Cardiac septum (tissue), 1 donor: ENCODE data around the gene CEACAM19. TPM values are rescaled to one million over a fixed set of nuclear protein-coding genes. Genes with fewer than 3 reads are reported as not detected.
"Not testable (repeated sequence)": the region's sequence is repeated elsewhere in the genome, so short reads cannot be mapped to it uniquely, and the experiment has no call there.

Experiments used
- DNase-seq: peaks from one replicate; pipeline ENCODE4 v3.0.0-alpha.2; 2020; ENCODE audit warnings: low spot score
- intact Hi-C: fragments of 100-400 bp; cut with DNase I; formaldehyde crosslinking; loops from one replicate; pipeline ENCODE4 v1.14.0; 2022
- total RNA-seq: library from RNA; stranded (reverse); fragmentation: NEBNext Ultra II Directional; extraction: Animal tissue kit (Norgen Biotek cat#: 25700); gene quantifications from one replicate; pipeline ENCODE4 v1.2.1, GENCODE V29; 2021
- donor health status: DM: no; HTN: no; CAD: no.

The CEACAM19 gene
- total RNA-seq, 1 donor from 2014 or later, result 7.6 TPM

DNA sequence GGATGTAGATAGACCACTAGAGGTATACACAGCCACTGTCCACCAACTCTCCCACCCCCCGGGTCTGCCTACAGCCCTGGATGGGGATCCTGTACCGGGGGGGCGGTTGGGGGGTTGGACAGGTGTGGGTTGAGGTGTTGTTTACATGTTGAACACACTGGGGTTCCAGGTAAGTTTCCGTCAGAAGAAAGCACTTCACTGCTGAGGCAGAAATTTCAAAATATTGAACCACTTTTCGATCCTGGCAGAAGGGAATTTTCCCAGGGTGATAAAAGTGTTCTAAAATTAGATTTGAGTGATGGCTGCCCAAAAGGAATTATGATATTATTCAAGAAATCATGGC, 21.1 kb downstream of the CEACAM19 start:
- DNase-seq, result no peak
- intact Hi-C loops, result no loop called here

DNA sequence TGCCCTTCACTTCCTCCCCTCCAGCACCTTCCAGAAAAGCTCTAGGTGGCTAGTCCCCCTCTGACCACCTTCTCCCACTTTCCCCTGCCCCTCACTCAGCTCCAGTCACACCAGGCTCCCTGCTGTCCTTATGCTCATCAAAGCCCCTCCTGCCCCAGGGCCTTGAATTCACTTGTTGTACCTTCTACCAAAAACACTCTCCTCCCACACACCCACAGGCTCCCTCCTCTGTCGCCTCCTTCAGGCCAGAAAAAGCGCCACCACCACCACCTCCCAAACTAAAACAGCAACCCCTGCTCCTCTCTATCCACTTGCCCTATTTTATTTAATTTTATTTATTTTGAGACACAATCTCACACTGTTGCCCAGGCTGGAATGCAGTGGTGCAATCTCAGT, 22.9 kb downstream of the CEACAM19 start:
- no peak for DNase-seq
- intact Hi-C loops, result no loop called here

DNA sequence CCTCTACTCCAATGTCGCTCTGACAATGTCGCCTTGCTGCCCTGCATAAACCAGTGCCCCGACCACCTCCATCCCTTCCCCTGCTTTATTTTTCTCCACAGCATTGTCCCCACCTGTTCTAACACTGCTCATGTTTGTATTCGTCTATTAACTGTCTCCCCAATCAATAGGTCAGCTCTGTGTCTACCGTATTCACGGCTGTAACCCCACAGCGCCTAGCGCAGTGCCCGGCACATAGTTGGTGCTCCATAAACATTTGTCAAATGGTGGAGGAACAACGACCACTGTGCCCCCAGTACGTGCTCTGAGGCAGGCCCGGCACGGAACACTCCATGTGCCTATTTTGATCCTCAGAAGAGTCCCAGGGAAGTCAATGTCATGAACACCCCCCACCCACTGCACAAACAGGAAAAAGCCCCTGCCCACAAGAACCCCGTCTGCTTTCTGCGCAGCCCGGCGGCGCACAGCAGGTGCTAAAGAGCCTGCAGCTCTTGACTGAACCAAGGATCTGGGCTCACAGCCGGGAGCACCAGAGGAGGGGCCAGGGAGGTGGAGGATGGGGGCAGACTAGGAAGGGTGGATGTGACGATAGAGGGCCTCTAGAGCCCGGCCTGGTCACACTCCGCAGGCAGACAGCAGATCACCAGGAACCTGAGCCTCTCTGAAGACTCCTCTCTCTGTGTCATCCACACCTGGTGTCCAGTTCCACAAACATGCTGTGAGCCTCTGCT, 25.8 kb downstream of the CEACAM19 start:
- DNase-seq, result no peak
- intact Hi-C loops, result no loop called here

DNA sequence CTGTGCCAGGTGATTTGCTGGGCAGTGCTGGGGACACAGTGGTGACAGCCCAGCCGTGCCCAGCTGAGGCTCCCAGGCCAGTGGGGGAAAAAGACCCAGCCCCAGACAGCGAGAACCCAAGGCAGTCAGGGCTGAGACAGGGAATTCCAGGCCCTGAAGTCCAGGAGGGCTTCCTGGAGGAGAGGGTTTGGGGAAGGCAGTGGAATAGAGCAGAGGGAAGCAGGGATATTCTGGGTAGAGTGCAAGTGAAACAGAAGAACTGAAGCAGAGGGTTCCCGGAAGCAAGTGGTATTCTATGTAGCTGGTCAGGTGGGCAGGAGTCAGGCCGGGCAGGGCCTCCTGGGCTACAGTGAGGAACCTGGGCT, 26.4 kb downstream of the CEACAM19 start:
- intact Hi-C loops, result no loop called here
- no peak for DNase-seq

DNA sequence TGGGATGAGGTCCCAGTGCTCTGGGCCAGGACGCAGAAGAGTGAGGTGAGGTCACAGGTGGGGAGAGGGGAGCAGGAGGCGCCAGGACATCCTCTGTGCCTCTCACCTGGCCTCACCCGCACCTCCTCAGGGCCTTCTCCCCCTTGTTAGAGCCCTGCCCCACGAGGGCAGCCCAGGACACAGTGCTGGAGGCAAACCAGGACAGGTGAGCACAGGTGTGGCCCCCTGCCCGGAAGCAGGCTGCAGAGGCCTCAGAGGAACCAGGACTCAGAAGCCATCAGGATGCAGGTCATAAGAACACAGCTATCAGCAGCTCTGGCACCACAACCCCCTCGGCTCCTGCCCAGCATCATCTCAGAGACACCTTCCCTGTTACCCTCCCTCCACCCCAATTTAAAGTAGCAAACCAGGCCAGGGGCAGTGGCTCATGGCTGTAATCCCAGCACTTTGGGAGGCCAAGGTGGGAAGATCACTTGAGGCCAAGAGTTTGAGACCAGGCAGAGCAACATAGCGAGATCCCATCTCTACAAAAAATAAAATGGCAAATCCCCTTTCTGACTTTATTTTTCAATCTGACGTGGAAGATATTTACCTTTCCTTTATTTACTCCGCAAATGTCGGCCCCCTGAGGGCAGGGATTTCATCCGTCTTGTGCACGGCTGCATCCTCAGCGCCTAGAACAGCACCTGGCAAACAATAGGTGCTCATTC, 27.4 kb downstream of the CEACAM19 start, which contains the start of gene CEACAM16:
CEACAM16 (plus strand) TSS at position 660 of the 710 bp plus-strand sequence. CDS start 2,306 bp downstream, outside the sequence.
- no peak for DNase-seq
- intact Hi-C loops, result no loop called here

DNA sequence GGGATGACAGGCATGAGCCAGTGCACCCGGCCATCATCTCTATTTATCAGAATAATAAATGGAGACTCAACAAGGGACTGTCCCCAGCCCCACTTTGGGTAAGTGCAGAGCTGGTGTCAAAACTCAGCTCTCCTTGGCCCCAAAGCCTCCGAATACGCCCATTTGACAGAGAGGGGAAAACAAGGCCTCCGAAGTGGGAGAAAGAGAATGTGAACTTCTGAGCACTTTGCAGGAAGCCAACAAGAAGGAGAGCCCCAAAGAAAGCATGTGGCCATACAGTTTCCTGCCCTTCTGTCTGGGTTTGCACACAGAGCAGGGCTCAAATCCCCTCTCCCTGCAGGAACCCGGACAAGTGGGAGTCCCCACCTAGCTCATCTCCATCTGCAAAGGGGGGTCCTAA, 29.3 kb downstream of the CEACAM19 start:
- DNase-seq, result no peak
- intact Hi-C loops, result no loop called here

DNA sequence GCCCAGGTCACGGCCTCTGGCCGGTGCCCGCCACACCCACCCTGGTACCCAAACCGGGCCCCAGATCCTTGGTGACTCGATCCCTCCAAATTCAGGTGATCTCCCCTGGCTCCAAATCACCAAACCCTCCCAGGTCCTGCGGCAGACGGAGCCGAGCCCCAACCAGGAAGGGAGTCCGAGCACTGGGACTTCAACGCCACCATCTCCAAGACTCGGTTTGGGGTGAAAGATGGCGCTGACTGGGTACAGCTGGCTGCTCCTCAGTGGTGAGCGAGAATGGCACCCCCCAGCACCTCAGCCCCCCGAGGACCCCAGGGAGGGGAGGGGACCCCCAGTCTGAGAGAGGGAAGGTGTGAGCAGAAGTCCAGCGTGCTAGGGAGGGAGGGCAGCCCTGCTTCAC, 29.9 kb downstream of the CEACAM19 start:
- intact Hi-C loops, result no loop called here
- DNase-seq, result no peak

DNA sequence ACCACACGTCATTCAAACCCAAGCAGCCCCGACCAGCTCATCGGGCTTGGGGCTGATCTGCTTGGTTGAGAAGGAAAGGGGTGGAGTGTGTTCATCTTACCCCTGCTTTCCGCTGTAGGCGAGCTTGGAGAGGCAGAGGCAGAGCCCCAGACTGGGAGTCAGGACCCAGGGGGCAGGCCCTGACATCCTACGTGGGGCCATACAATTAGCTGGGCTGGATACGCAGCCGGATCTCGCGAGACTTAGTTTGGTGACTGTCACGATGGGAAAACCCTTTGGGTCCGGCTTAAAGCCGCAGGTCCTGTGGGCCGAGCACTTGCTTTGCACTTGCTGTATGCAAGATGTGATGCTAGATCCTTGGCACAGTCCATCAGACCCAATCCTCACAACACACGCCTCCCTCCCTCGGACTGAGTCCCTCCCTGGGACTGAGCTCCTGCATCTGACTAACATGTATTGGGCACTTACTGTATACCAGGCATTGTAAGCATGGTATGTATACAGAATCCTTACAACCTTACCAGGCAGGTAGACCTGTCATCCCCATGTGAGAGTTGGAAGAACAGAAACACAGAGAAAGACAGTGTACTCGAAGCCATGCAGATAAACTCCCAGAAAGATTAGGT, 31.4 kb downstream of the CEACAM19 start:
- intact Hi-C loops, result no loop called here
- DNase-seq, result no peak

DNA sequence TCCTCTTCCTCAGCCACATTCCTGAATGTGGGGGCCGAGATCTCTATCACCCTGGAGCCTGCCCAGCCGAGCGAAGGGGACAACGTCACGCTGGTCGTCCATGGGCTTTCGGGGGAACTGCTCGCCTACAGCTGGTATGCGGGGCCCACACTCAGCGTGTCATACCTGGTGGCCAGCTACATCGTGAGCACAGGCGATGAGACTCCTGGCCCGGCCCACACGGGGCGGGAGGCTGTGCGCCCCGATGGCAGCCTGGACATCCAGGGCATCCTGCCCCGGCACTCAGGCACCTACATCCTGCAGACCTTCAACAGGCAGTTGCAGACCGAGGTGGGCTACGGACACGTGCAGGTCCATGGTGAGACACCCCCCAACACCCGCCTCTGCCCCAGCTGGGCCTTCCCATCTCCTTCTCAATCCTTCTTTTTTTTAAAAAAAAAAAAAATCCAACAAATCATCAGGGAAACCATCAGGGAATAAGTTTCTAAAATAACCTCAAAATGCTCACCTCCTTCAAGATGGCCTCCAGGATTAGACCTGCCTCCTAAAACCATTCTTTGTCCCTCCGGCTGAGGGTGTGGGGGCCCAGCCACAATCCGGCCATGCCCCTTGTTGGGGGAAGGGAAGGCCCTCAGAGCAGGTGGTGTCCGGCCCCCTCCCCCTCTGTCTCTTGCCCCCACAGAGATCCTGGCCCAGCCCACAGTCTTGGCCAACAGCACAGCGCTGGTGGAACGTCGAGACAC, 32.2 kb downstream of the CEACAM19 start:
- intact Hi-C loops, result no loop called here
- DNase-seq, result no peak

DNA sequence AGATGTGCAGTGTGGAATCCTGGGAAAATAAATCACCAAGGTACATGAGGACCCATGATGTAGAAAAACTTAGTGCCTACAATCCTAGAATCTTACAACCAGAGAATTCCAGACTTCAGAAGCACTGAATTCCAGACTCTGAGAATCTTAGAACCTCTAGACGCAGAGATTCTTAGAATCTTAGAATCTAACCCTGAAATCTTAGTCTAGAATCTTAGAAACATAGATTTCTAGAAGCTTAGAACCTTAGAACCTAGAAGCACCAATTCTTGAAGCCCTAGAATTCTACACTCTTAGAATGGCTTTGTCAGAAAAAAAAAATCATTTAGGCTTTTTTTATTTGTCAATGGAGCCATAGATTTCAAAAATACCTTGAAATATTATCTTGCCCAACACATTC, 33.7 kb downstream of the CEACAM19 start:
- DNase-seq, result no peak
- intact Hi-C loops, result no loop called here

DNA sequence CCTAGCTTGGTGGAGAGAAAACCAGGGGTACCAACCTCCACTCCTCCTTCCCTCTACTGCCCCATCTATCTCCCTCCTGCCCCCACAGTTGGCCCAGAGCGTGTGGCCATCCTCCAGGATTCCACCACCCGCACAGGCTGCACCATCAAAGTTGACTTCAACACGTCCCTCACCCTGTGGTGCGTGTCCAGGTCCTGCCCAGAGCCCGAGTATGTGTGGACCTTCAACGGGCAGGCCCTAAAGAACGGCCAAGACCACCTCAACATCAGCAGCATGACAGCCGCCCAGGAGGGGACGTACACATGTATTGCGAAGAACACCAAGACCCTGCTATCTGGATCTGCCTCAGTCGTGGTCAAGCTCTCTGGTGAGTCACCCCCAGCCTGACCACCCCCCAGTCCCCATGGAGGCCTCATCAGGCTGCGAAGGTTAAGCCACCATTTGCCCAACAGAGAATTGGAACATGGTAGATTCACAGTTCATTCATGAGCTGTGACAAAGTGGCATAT, 34.3 kb downstream of the CEACAM19 start:
- DNase-seq, result no peak
- intact Hi-C loops, result no loop called here

DNA sequence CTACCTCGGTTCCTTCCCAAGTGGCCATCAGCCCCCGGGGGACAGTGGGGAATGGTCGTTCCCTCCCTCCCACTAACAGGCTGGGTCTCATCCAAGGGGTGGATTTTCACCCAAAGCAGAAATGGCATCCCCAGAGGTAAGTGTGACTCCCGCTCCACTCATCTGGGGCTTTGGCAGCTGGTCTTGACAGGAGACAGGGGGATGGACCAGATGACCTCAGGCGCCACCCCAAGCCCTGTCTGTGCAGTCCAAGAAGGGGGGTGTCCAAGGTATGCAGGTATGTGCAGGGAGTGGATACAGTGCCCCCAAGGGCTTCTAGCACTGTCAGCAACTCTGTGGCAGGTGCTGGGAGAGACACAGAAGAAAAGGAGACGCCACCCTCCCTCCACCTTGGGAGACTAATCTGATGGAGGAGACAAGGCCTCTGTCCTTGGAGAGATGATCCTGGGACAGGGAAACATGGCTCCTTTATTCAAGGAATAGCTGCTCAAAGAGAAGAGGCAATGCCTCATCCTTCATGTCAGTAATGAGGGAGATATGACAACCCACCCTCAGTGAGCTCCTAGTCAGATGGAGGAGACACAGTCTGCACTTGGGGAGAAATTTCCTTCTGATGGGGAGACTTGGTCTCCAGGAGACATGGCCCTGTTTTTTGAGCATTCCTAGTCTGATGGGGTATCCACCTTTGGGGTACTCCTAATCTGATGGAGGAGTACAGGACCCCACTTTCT, 35.4 kb downstream of the CEACAM19 start:
- no peak for DNase-seq
- intact Hi-C loops, result no loop called here

DNA sequence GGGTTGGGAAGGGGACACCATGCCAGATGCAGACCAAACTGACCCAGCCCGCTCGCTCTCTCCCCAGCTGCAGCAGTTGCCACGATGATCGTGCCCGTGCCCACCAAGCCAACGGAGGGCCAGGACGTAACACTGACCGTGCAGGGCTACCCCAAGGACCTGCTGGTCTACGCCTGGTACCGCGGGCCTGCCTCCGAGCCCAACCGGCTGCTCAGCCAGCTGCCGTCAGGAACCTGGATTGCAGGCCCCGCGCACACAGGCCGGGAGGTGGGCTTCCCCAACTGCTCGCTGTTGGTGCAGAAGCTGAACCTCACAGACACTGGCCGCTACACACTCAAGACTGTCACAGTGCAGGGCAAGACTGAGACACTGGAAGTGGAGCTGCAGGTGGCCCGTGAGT, 36.5 kb downstream of the CEACAM19 start:
- DNase-seq, result no peak

DNA sequence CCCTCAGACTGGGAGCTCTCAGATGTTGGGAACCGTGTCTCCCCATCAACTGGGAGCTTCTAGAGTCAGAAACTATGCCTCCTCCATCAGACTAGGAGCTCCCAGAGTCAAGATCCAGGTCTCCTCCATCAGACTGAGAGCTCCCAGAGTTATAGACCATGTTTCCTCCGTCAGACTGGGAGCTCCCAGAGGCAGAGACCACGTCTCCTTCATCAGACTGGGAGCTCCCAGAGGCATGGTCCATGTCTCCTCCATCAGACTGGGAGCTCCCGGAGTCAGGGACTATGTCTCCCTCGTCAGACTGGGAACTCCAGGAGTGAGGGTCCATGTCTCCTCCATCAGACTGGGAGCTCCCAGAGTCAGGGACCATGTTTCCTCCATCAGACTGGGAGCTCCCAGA, 37.7 kb downstream of the CEACAM19 start:
- intact Hi-C loops, result no loop called here
- DNase-seq, result no peak

More for the DNA sequence above, 36.5 kb downstream of the CEACAM19 start:
- intact Hi-C loops, result no loop called here

DNA sequence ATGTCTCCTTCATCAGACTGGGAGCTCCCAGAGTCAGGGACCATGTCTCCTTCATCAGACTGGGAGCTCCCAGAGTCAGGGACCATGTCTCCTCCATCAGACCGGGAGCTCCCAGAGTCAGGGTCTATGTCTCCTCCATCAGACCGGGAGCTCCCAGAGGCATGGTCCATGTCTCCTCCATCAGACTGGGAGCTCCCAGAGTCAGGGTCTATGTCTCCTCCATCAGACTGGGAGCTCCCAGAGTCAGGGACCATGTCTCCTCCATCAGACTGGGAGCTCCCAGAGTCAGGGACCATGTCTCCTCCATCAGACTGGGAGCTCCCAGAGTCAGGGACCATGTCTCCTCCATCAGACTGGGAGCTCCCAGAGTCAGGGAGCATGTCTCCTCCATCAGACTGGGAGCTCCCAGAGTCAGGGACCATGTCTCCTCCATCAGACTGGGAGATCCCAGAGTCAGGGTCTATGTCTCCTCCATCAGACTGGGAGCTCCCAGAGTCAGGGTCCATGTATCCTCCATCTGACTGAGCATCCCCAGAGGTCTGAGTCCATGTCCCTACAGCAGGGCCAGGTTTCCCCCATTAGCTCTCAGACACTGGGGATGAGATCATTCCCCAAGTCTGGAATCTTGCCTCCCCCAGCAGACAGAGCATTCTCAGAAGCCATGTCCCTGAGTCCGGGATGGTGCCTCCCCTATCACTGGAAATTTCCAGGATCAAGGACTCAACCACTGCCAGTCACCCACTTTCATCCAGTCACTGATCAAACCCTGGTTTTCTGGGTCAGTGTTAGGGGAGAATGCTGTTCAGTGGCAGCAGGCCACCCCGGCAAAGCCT, 38.4 kb downstream of the CEACAM19 start:
- intact Hi-C loops, result not testable (repeated sequence)

DNA sequence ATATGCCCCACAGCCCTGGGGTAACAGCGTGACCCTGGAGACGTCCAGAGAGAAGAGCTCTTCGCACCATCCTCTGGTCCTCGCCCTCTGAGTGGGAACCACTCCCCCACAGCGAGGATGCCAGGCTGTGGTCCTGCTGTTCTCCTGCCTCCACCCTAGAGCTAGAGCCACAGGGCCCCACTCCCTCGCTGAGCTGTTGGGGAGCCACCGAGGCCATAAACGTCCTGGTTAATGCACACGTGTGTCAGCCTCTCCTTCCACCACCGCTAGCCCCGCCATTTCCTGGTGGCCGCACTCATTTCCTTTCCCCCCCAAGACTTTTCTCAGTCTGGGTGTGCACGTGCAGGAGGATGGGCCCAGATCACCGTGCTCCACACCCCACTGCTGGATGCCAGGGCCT, 39.2 kb downstream of the CEACAM19 start:
- DNase-seq, result no peak
- intact Hi-C loops, result no loop called here

More for the DNA sequence above, 38.4 kb downstream of the CEACAM19 start:
- not testable (repeated sequence) for DNase-seq

DNA sequence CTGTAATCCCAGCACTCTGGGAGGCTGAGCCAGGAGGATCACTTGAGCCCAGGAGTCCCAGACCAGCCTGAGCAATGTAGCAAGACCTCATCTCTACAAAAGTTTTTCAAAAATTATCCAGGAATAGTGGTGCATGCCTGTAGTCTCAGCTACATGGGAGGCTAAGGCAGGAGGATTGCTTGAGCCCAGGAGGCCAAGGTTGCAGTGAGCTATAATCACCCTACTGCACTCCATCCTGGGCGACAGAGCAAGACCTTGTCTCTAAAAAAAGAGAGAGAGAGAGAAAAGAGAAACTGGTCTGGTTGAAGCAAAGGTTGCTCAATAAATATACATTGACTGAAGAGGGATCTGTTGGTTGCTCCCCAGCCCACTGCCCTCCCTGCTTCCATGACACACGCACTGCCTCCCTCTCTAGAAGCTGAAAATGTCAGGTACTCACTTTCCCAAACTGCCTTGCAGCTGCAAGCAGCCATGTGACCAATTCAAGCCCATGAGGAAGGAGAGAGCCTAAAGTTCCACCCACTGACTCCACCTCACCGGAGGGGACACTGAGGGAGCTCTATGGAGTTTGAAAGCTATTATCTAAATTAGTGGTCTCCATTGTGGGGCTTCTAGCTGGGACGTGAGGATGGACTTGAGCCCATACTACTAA, 41.7 kb downstream of the CEACAM19 start:
- DNase-seq, result no peak
- intact Hi-C loops, result no loop called here

DNA sequence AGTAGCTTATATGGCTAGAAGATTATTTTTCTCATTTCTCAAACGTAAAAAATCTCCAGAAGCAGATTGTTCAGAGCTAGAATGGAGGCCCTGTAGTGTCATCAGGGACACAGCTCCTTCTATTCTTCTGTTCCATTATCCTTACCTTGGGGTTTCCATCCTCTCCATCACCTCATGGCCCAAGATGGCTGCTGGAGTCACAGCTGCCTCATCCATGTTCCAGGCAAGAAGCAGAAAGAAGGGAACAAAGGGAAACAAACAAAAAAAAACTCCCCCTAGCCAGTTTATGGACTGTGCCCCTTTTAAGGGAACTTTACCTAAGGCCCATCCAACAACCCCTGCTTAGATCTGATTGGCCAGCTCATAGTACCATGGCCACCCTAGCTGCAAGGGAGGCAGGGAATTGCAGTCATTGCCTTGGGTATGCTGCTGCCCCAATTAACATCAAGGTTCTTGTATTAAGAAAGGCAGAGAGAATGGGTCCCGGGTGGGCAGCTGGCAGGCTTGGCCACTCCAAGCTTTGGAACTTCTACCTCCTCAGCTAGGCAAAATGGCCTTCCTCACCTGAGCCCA, 43.4 kb downstream of the CEACAM19 start:
- DNase-seq, result no peak
- intact Hi-C loops, result no loop called here
